Thymus (tissue), 11 donors: ENCODE data around the gene MYH15. TPM values are rescaled to one million over a fixed set of nuclear protein-coding genes. Genes with fewer than 3 reads are reported as not detected.
"Not testable (repeated sequence)": the region's sequence is repeated elsewhere in the genome, so short reads cannot be mapped to it uniquely, and the experiment has no call there.

ENCODE experiments used
- DNase-seq, 9 donors: peaks; one replicate each; pipeline ENCODE4 v3.0.0-alpha.2; 2013; ENCODE audit warnings: low spot score in 9 of 9, low read depth in 6 of 9, missing footprints in 1 of 9
- H3K27ac ChIP-seq, 2 donors: one replicate each; pipeline ENCODE4 v1.5.1; 2013; ENCODE audit warnings: control low read depth in 1 of 2, low read depth in 1 of 2, low read length in 1 of 2, mild to moderate bottlenecking in 1 of 2, moderate library complexity in 1 of 2
- H3K27me3 ChIP-seq, 2 donors: one replicate each; pipeline ENCODE4 v1.5.1; 2013; ENCODE audit warnings: low read length in 1 of 2; ENCODE audit not compliant: control insufficient read depth in 2 of 2, insufficient read depth in 1 of 2
- H3K36me3 ChIP-seq, 2 donors: one replicate each; pipeline ENCODE4 v1.5.1; 2013; ENCODE audit warnings: low read length in 1 of 2, mild to moderate bottlenecking in 1 of 2, moderate library complexity in 1 of 2; ENCODE audit not compliant: control insufficient read depth in 2 of 2, insufficient read depth in 2 of 2
- H3K4me1 ChIP-seq, 2 donors: one replicate each; pipeline ENCODE4 v1.5.1; 2013; ENCODE audit warnings: low read length in 2 of 2; ENCODE audit not compliant: control insufficient read depth in 2 of 2, insufficient read depth in 2 of 2
- H3K4me3 ChIP-seq, 2 donors: one replicate each; pipeline ENCODE4 v1.5.1; 2013; ENCODE audit warnings: low read length in 2 of 2, control low read depth in 1 of 2, mild to moderate bottlenecking in 1 of 2
- H3K9me3 ChIP-seq, 2 donors: one replicate each; pipeline ENCODE4 v1.5.1; 2013; ENCODE audit warnings: low read length in 1 of 2, mild to moderate bottlenecking in 1 of 2; ENCODE audit not compliant: control insufficient read depth in 2 of 2, insufficient read depth in 1 of 2
- WGBS: extraction: QIAGEN DNeasy Blood & Tissue Kit; methylation state at CpG from one replicate; pipeline ENCODE4 v1.1.7; 2013; 5-methylcytosine and 5-hydroxymethylcytosine counted together
- polyA plus RNA-seq: library from polyadenylated mRNA; stranded (reverse); fragments of 200-250 nt; gene quantifications from one replicate; pipeline ENCODE4 v1.2.3, GENCODE V29; 2013
- total RNA-seq: library from RNA; stranded (reverse); fragments of 120-200 nt; gene quantifications from one replicate; pipeline ENCODE4 v1.2.4, GENCODE V29; 2013
- donor health status: healthy.

The MYH15 gene
- total and polyA plus RNA-seq, 2 donors: 0.16 to 0.19 TPM

- no peaks in the 10 kb centered on the region for H3K27me3 ChIP-seq
- no peak overlapping the region for H3K4me3 ChIP-seq
- H3K36me3 ChIP-seq: no peaks in the 10 kb centered on the region
- no peak overlapping the region for H3K27ac ChIP-seq
- H3K4me1 ChIP-seq: no peaks in the 10 kb centered on the region
- DNase-seq: no peak
- WGBS: 91% methylated on average over 1 of the region's 1 CpG
- no peaks in the 10 kb centered on the region for H3K9me3 ChIP-seq
These were observed 123.3 kb downstream of the MYH15 start for GRCh38 chr3:108387063-108387462.

DNA sequence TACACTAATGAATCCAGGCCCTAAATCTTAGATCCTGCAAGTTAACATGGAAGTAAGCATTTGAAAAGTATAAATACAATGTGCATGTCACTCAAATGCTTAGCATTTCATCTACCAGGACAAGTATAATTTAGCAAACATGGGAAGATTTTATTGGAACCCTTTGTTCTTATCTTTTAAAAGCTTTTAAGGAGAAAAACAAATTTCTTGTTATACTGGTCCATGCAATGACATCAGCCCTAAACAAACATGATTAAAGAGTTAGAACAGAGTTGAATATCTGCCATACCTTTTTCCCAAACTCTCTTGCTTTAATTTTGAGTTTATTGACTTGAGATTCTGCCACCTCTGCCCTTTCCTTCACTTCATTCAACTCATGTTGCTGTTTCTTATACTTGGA lies 127.1 kb downstream of the MYH15 start:
- no peaks in the 10 kb centered on the region for H3K27me3 ChIP-seq

DNA sequence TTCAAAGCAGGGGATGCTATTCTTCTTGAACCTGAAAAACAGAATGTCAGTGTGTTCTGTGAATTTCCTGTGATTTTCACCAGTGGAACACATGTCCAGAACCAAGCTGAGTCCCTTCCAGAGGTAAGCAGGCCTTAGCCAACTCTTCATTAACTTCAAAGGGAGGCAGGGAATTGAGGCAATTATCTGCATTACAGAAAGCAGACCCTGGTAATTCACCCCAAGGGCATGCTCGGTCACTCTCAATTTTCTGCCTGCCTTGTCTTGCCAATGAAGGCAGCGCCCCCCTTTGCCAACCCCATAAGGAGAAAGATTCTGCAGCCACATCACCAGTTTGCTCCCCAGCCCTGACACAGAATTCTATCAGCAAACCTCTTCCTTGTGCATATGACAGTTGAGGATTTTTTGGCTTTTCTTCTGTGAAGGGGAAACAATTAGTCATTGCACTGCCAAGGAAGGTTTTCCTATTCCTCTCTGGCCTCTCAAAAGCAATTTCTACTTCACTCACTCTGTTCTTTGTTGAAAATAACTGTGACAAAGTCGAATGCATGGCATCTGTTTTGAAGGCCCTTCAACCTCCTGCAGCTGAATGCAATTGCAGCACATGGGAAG lies 128.8 kb downstream of the MYH15 start:
- DNase-seq: no peak
- Histone ChIP-seq H3K4me1 (no peaks in the 10 kb centered on the region), H3K4me3 (no peak overlapping the region), H3K9me3 (no peaks in the 10 kb centered on the region), H3K27ac (no peak overlapping the region), H3K36me3 (no peaks in the 10 kb centered on the region), H3K27me3 (no peaks in the 10 kb centered on the region)
- WGBS: 70% methylated on average over 3 of the region's 3 CpGs

More for the DNA sequence above, 127.1 kb downstream of the MYH15 start:
- Histone ChIP-seq H3K4me1 (no peaks in the 10 kb centered on the region), H3K4me3 (no peak overlapping the region), H3K9me3 (no peaks in the 10 kb centered on the region), H3K27ac (no peak overlapping the region), H3K36me3 (no peaks in the 10 kb centered on the region)
- DNase-seq: no peak

- H3K4me1 ChIP-seq: no peaks in the 10 kb centered on the region
- H3K27me3 ChIP-seq: no peaks in the 10 kb centered on the region
- WGBS: 86% methylated on average over 7 of the region's 7 CpGs
- no peak for DNase-seq
- no peak overlapping the region for H3K4me3 ChIP-seq
- H3K27ac ChIP-seq: no peak overlapping the region
- no peaks in the 10 kb centered on the region for H3K36me3 ChIP-seq
- no peaks in the 10 kb centered on the region for H3K9me3 ChIP-seq
These were observed 130.1 kb downstream of the MYH15 start for GRCh38 chr3:108380128-108380795.

- not testable (repeated sequence) for H3K27ac ChIP-seq, H3K36me3 ChIP-seq, H3K9me3 ChIP-seq, H3K4me3 ChIP-seq, H3K4me1 ChIP-seq, H3K27me3 ChIP-seq, DNase-seq
- WGBS: 98% methylated on average over 2 of the region's 2 CpGs
These were observed 131.4 kb downstream of the MYH15 start for GRCh38 chr3:108378952-108379342.

DNA sequence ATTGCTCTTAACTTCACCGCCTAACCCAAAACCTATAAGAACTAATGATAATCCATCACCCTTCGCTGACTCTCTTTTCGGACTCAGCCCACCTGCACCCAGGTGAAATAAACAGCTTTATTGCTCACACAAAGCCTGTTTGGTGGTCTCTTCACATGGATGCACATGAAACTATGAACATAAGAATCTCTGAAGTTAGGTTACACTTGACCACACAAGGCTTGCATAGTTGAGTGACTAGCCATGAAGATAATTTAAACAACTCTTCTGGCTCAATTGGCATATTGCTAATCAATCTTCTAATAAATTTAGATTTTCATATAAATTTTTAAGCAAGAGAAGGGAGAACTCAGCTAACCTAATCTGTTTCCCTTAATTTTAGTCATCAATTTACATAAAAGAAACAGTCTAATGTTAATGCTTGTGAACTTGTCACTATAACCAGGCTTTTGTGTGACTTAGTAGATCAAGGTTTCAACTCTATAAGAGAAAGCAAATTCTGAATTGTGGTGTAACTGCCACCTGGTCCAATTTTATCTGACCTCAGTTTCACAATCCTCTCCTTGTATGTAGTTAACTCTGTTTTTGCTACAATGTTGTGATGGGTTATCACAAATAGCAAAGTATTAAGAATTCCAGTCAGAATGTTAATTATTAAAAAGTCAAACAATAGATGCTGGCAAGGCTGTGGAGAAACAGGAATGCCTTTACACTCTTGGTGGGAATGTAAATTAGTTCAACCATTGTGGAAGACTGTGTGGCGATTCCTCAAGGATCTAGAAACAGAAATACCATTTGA lies 132.0 kb downstream of the MYH15 start:
- 97% methylated on average over 4 of the region's 4 CpGs for WGBS
- Histone ChIP-seq H3K27me3 (no peaks in the 10 kb centered on the region), H3K4me3 (no peak overlapping the region), H3K4me1 (no peaks in the 10 kb centered on the region), H3K36me3 (no peaks in the 10 kb centered on the region), H3K9me3 (no peaks in the 10 kb centered on the region), H3K27ac (no peak overlapping the region)
- no peak for DNase-seq

GRCh38 chr3:108377384-108377783 lies 133.0 kb downstream of the MYH15 start:
- no peak overlapping the region for H3K4me3 ChIP-seq
- no peaks in the 10 kb centered on the region for H3K4me1 ChIP-seq
- H3K27me3 ChIP-seq: no peaks in the 10 kb centered on the region
- H3K9me3 ChIP-seq: no peaks in the 10 kb centered on the region
- 98% methylated on average over 1 of the region's 1 CpG for WGBS
- no peak for DNase-seq
- H3K36me3 ChIP-seq: no peaks in the 10 kb centered on the region
- H3K27ac ChIP-seq: no peak overlapping the region

DNA sequence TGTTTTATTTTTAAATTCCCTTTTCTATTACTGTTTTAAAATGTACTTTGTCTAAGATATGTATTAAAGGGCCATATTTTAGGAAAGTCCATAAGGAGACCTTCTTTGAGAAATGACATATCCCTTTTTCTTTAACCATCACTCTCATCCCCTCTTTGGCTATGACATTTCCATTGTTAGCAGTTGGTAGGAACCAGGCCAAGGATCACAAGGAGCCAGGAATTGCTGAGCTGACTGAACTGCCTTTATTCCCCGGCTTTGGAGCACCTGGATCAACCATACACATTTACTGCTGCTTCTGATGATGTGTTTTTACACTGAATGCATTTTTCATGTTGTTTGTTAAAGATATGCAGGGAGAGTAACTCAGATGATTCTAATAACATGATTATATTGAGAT lies 134.4 kb downstream of the MYH15 start:
- no peak for DNase-seq
- Histone ChIP-seq H3K4me1 (no peaks in the 10 kb centered on the region), H3K9me3 (no peaks in the 10 kb centered on the region), H3K27ac (no peak overlapping the region), H3K27me3 (no peaks in the 10 kb centered on the region), H3K4me3 (no peak overlapping the region), H3K36me3 (no peaks in the 10 kb centered on the region)
- 0% methylated on average over 1 of the region's 1 CpG for WGBS

DNA sequence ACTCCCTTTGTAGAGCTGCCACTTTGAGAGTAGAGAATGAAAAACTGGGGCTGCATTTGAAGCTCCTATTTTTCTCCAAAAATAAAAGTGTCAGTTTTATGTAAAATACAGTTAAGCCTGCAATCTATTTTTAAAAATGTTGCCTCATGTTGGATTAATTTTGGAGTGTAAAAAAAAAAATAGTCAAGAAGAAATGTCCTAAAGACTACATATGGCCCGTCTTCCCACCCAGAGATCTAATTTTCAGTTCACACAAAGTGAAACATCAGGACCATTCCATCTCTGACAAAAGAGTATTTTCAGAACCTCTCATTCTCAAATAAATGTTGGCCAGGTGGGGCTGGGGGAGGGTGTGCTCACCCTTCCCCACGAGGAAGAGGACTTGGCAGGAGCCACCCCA lies 151.4 kb downstream of the MYH15 start:
- no peak for DNase-seq
- Histone ChIP-seq H3K4me3 (no peak overlapping the region), H3K27me3 (no peaks in the 10 kb centered on the region), H3K27ac (no peak overlapping the region), H3K36me3 (no peaks in the 10 kb centered on the region), H3K9me3 (no peaks in the 10 kb centered on the region), H3K4me1 (no peaks in the 10 kb centered on the region)
- 90% methylated on average over 2 of the region's 2 CpGs for WGBS
